Loucy (cell line): ENCODE measurements around the gene TM4SF1.

ENCODE experiments used
- H2AFZ ChIP-seq: fragments of 200-600 bp; sonication (generic); 2 replicates; pipeline ENCODE4 v1.6.0; 2016; ENCODE audit warnings: antibody characterized with exemption, mild to moderate bottlenecking, low read length, moderate library complexity
- H3F3A ChIP-seq: fragments of 200-600 bp; 2 replicates; pipeline ENCODE4 v1.6.0; 2016; ENCODE audit warnings: antibody characterized with exemption, low read depth, mild to moderate bottlenecking
- H3K27me3 ChIP-seq: fragments of 200-600 bp; sonication (generic); 2 replicates; pipeline ENCODE4 v1.6.1; 2014; ENCODE audit warnings: low read length, mild to moderate bottlenecking; ENCODE audit not compliant: insufficient read depth, poor library complexity, severe bottlenecking
- H3K36me3 ChIP-seq: fragments of 200-600 bp; sonication (generic); 2 replicates; pipeline ENCODE4 v1.6.1; 2016; ENCODE audit warnings: low read length; ENCODE audit not compliant: insufficient read depth
- H3K4me1 ChIP-seq: fragments of 200-600 bp; sonication (generic); 2 replicates; pipeline ENCODE4 v1.5.1; 2014; ENCODE audit warnings: low read length, mild to moderate bottlenecking; ENCODE audit not compliant: insufficient read depth, poor library complexity, severe bottlenecking
- H3K4me2 ChIP-seq: fragments of 200-600 bp; sonication (generic); 2 replicates; pipeline ENCODE4 v1.6.0; 2014; ENCODE audit warnings: antibody characterized with exemption, low read length, low read depth, mild to moderate bottlenecking; ENCODE audit not compliant: poor library complexity, severe bottlenecking
- H3K4me3 ChIP-seq: fragments of 200-600 bp; sonication (generic); 2 replicates; pipeline ENCODE4 v1.5.1; 2014; ENCODE audit warnings: low read length, mild to moderate bottlenecking, mixed read lengths; ENCODE audit not compliant: poor library complexity, severe bottlenecking
- H3K79me2 ChIP-seq: fragments of 200-600 bp; sonication (generic); 2 replicates; pipeline ENCODE4 v1.6.1; 2014; ENCODE audit warnings: low read length; ENCODE audit not compliant: insufficient read depth
- H3K9ac ChIP-seq: fragments of 200-600 bp; sonication (generic); 2 replicates; pipeline ENCODE4 v1.6.0; 2014; ENCODE audit warnings: mild to moderate bottlenecking, low read depth, low read length, moderate library complexity; ENCODE audit not compliant: poor library complexity, severe bottlenecking
- H3K9me2 ChIP-seq: fragments of 200-600 bp; sonication (generic); replicated peaks from 2 replicates; pipeline ENCODE4 v1.6.1; 2016; ENCODE audit warnings: low read depth, low read length, mixed read lengths
- H3K9me3 ChIP-seq: fragments of 200-600 bp; sonication (generic); 2 replicates; pipeline ENCODE4 v1.6.1; 2014; ENCODE audit warnings: mild to moderate bottlenecking, antibody characterized with exemption, low read length, low read depth; ENCODE audit not compliant: insufficient read depth
- H4K20me1 ChIP-seq: fragments of 200-600 bp; sonication (generic); 2 replicates; pipeline ENCODE4 v1.6.0; 2014; ENCODE audit warnings: antibody characterized with exemption, low read length, mild to moderate bottlenecking; ENCODE audit not compliant: insufficient read depth, poor library complexity, severe bottlenecking
- CTCF ChIP-seq: fragments of 200-600 bp; sonication (generic); conservative IDR thresholded peaks from 2 replicates; pipeline ENCODE4 v1.5.1; 2014; ENCODE audit warnings: mild to moderate bottlenecking, antibody characterized with exemption, low read length
- EZH2phosphoT487 ChIP-seq: fragments of 200-600 bp; IDR thresholded peaks from 2 replicates; pipeline ENCODE4 v1.6.1; 2018; ENCODE audit warnings: antibody characterized with exemption, mild to moderate bottlenecking, moderate library complexity, borderline replicate concordance

The TM4SF1 gene

GRCh38 chr3:149386299-149386606 lies 8.8 kb upstream of the TM4SF1 start:
- no peaks in the 10 kb centered on the region for H3K79me2 ChIP-seq
- H3K9me2 ChIP-seq: no peaks in the 10 kb centered on the region
- H2AFZ ChIP-seq: 0 out of 2 replicates have a peak overlapping the region, but pooled peaks have one; percentile 6
- H4K20me1 ChIP-seq: no peaks in the 10 kb centered on the region
- H3F3A ChIP-seq: no peaks in the 10 kb centered on the region
- H3K9me3 ChIP-seq: no peaks in the 10 kb centered on the region
- no peak overlapping the region for H3K4me3 ChIP-seq
- H3K9ac ChIP-seq: no peak overlapping the region
- H3K36me3 ChIP-seq: no peaks in the 10 kb centered on the region
- no peaks in the 10 kb centered on the region for H3K27me3 ChIP-seq
- H3K4me1 ChIP-seq: no peaks in the 10 kb centered on the region
- H3K4me2 ChIP-seq: no peak overlapping the region
- TF ChIP-seq EZH2phosphoT487: no peak
- TF ChIP-seq CTCF: no peak

- Histone ChIP-seq H3K36me3 (no peaks in the 10 kb centered on the region), H3K9ac (no peak overlapping the region)
These were observed 8.3 kb upstream of the TM4SF1 start for GRCh38 chr3:149385617-149386298.

GRCh38 chr3:149384911-149385321 lies 7.5 kb upstream of the TM4SF1 start:
- no peak overlapping the region for H3K4me3 ChIP-seq
- no peak overlapping the region for H3K4me2 ChIP-seq
- no peaks in the 10 kb centered on the region for H4K20me1 ChIP-seq
- no peaks in the 10 kb centered on the region for H3K9me2 ChIP-seq
- H3K4me1 ChIP-seq: no peaks in the 10 kb centered on the region
- H2AFZ ChIP-seq: 0 out of 2 replicates have a peak overlapping the region, but pooled peaks have one; percentile 6
- no peaks in the 10 kb centered on the region for H3F3A ChIP-seq
- no peaks in the 10 kb centered on the region for H3K9me3 ChIP-seq
- no peaks in the 10 kb centered on the region for H3K79me2 ChIP-seq
- H3K27me3 ChIP-seq: no peaks in the 10 kb centered on the region
- H3K9ac ChIP-seq: no peak overlapping the region
- TF ChIP-seq CTCF (no peak), EZH2phosphoT487 (no peak)
- H3K36me3 ChIP-seq: no peaks in the 10 kb centered on the region

More at GRCh38 chr3:149385617-149386298, 8.3 kb upstream of the TM4SF1 start:
- H3K9me2 ChIP-seq: no peaks in the 10 kb centered on the region
- TF ChIP-seq CTCF: no peak
- TF ChIP-seq EZH2phosphoT487: no peak
- no peaks in the 10 kb centered on the region for H3K79me2 ChIP-seq
- H3K4me2 ChIP-seq: no peak overlapping the region
- H3K27me3 ChIP-seq: no peaks in the 10 kb centered on the region
- H3K4me1 ChIP-seq: no peaks in the 10 kb centered on the region
- H3K9me3 ChIP-seq: no peaks in the 10 kb centered on the region
- H4K20me1 ChIP-seq: no peaks in the 10 kb centered on the region
- H2AFZ ChIP-seq: peak overlapping the region; percentile 6; the same call in 1 of the 2 replicates
- no peaks in the 10 kb centered on the region for H3F3A ChIP-seq
- H3K4me3 ChIP-seq: no peak overlapping the region
